GM18511 (cell line): ENCODE data around the gene ZNF12.
A peak's percentile ranks its signal among the peaks of the same experiment; 100 is the strongest.
"Not testable (repeated sequence)": the region's sequence is repeated elsewhere in the genome, so short reads cannot be mapped to it uniquely, and the experiment has no call there.

Source experiments
- ATAC-seq: cut with Tn5 transposase; IDR thresholded peaks from one replicate; pipeline ENCODE4 v1.9.1; 2021; ENCODE audit warnings: mild to moderate bottlenecking, moderate library complexity; ENCODE audit not compliant: unreplicated experiment

The ZNF12 gene

DNA sequence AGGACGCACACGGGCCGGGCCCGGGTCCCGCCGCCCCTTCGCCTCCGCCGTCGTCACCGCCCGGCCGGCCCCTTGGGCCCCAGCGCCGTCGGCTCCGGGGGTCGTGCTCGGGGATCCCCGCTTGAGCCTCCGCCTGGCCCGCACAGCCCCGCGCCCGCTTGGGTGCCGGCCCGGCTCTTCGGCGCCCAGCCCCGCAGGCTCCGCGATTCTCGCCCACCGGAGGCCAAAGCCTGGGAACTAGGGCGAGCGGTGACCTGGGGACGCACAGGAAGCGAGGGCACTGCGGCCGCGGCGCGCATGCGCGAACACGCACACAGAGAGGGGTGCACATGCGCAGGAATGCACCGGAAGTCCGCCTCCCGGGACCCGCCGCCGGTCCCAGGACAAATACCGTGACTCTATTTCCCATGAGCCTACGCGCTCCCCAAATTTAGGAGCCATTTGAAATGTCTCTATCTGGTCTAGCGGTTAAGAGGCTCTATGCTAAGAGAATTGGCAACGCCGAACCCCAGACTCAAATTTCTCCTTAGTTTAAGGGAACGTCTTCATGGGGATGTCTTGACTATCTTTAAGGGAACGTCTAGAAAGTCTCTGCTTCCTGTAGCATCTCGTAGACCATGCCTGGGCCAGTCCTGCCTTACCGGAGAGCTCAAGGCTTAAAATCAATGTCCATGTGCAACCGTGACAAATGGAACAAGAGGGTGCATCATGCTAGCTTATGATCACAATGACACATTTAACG, at the start of gene ZNF12:
Gene ZNF12 (minus strand): TSS at position 282 of the 742 bp plus-strand sequence. CDS start 1,774 bp downstream, outside the sequence.
- ATAC-seq: peak; percentile 91

- ATAC-seq: not testable (repeated sequence)
Measured at GRCh38 chr7:6753964-6754363, 47.2 kb upstream of the ZNF12 start, which contains the start of gene RSPH10B2. TSS of gene RSPH10B2 (plus strand) at chr7:6754103. CDS start at chr7:6757678, 3,575 bp downstream.

DNA sequence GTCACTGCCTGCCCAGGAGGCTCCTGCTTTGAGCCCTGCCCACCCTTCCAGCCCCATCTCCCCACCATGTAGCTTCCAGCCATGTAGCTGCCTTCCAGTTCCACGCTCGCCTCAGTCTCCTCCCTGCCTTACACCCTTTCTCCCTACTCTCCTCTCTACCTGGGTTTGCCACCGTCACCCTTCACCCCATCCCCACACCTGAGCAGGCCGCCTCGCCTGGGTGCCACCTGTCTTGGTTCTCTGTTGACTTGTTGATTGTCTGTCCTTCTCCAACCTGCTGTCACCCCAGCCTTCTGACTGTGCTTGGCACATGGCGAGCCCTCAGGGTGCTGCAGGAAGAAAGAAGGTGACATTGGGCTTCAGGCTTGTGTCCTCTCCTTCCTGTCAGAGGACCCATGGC, 43.4 kb upstream of the ZNF12 start:
- ATAC-seq: not testable (repeated sequence)

GRCh38 chr7:6749335-6749734, 42.6 kb upstream of the ZNF12 start:
- not testable (repeated sequence) for ATAC-seq

- not testable (repeated sequence) for ATAC-seq
Measured at GRCh38 chr7:6744410-6745100, 37.8 kb upstream of the ZNF12 start.

- ATAC-seq: not testable (repeated sequence)
Measured at GRCh38 chr7:6738415-6738814, 31.7 kb upstream of the ZNF12 start.

DNA sequence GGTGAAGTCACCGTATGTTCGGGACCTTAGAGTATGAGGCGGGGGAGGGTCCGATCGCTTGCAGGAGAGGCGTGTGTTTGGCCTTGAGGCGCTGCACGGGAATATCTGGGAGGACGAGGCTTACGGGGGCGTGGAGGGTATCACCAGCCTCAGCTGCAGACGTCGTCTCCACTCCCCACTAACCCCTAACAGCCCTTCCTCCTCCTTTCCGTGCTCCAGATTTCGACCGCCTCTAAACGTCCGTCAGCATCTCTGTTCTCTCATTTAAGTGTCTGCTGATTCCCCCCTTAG, 23.5 kb upstream of the ZNF12 start:
- ATAC-seq: no peak

GRCh38 chr7:6729492-6730342, 23.0 kb upstream of the ZNF12 start:
- ATAC-seq: peak; percentile 88

DNA sequence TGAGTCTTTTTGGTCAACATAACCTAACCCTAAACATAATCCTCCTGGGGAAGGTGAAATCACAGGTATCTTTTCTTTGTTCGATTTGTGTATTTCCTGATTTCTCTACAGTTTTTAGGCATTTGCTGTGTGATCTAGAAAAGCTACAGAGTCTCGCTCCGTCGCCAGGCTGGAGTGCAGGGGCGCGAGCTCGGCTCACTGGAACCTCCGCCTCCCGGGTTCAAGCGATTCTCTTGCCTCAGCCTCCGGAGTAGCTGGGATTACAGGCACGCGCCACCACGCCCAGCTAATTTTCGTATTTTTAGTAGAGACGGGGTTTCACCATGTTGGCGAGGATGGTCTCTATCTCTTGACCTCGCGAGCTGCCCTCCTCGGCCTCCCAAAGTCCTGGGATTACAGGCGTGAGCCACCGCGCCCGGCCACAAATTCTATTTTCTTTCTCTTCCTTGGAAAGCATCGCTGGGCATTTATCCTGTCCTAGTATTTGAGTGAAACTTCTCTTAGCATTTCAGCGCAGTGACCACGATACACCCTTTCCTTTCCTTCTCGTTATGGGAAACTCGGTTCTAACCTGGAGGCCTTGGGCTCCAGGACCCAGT, 22.2 kb upstream of the ZNF12 start:
- not testable (repeated sequence) for ATAC-seq

DNA sequence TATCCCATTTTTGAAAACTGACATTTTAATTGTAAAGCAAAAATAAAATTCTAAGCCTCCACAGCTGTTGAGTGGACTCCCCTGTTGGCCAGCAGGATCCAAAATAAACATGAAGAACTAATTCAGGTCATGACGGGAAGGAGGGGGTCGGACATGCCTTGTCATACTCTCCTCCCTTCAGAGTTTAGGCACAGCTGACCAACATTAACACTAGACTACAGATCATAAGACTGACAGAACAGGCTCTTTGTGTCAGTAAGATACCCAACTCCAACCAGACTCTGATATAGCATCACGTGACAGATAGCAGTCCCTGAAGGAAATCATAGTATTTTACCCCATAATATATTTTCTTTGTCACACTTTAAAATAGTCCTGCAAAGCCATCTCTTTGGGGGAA, 20.9 kb upstream of the ZNF12 start:
- no peak for ATAC-seq

GRCh38 chr7:6726341-6726740, 19.6 kb upstream of the ZNF12 start:
- not testable (repeated sequence) for ATAC-seq

GRCh38 chr7:6725003-6725402, 18.3 kb upstream of the ZNF12 start:
- peak; percentile 65 for ATAC-seq

DNA sequence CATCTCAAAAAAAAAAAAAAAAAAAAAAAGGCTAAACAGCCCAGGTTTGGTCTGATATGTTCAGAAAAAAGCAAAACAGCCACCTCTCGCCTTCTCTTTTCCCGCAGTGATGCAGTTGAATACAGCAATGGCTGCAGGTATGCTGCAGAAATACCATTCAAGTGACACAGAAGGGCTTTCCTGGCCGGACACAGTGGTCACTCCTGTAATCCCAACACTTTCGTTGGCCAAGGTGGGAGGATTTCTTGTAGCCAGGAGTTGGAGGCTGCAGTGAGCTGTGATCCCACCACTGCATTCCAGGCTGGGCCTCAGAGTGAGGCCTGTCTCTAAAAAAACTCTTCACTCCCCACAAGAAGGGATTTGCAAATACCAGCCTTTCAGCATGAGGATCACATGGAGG, 17.6 kb upstream of the ZNF12 start:
- ATAC-seq: not testable (repeated sequence)

- no peak for ATAC-seq
Measured at GRCh38 chr7:6718124-6718523, 11.4 kb upstream of the ZNF12 start.

DNA sequence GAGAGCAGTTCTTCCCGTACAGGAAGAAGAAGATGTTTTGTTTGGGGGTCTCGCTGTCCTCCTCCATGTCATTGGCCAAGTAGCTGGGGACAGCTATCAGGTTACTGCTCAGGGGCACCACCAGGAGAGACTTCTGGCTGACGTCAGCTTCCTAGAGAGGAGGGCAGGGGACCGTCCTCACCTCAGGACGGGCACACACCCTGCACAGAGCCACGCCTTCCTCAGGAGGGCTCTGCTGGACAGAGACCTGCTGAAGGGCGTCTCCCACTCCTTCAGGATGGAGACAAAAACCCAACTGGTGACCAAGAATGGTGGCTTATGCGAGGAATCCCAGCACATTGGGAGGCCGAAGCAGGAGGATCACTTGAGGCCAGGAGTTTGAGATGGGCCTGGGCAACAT, 9.2 kb upstream of the ZNF12 start:
- not testable (repeated sequence) for ATAC-seq

- no peak for ATAC-seq
Measured at GRCh38 chr7:6714360-6714759, 7.6 kb upstream of the ZNF12 start.

- no peak for ATAC-seq
Measured at GRCh38 chr7:6709808-6710207, 3.1 kb upstream of the ZNF12 start.

- no peak for ATAC-seq
Measured at GRCh38 chr7:6708304-6708703, 1.6 kb upstream of the ZNF12 start.

- peak; percentile 47 for ATAC-seq
Measured at GRCh38 chr7:6705959-6706665, 635 bp downstream of the ZNF12 start.

DNA sequence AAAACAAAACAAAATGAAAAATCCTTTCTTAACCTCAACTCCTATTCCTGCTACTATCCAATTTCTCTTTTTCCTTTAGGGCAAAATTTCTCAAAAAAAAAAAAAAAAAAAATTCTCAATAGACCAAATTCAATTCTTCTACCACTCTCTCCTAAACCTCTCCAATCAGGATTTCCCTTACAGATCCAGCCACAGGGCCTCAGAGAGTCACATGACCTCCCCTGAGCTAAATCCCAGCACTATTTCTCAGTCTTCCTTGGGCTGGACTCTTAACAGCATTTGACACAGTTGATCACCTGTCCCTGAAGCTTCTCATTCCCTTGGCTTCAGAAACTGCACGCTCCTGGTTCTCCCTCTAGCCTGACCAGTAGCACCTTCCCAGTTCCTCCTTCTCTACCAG, 4.9 kb downstream of the ZNF12 start:
- no peak for ATAC-seq
